GM23248 (cell line): ENCODE measurements around the gene CAMK2D.

Experiments used
- EZH2 ChIP-seq: fragments of 200-600 bp; sonication (generic); IDR thresholded peaks from 2 replicates; pipeline ENCODE4 v1.6.1; 2018; ENCODE audit warnings: antibody characterized with exemption, mild to moderate bottlenecking; ENCODE audit not compliant: insufficient read depth, poor library complexity, severe bottlenecking
- EZH2phosphoT487 ChIP-seq: fragments of 200-600 bp; sonication (generic); IDR thresholded peaks from 2 replicates; pipeline ENCODE4 v1.6.1; 2018; ENCODE audit warnings: antibody characterized with exemption, moderate library complexity, mild to moderate bottlenecking, low read depth; ENCODE audit not compliant: insufficient read depth

DNA sequence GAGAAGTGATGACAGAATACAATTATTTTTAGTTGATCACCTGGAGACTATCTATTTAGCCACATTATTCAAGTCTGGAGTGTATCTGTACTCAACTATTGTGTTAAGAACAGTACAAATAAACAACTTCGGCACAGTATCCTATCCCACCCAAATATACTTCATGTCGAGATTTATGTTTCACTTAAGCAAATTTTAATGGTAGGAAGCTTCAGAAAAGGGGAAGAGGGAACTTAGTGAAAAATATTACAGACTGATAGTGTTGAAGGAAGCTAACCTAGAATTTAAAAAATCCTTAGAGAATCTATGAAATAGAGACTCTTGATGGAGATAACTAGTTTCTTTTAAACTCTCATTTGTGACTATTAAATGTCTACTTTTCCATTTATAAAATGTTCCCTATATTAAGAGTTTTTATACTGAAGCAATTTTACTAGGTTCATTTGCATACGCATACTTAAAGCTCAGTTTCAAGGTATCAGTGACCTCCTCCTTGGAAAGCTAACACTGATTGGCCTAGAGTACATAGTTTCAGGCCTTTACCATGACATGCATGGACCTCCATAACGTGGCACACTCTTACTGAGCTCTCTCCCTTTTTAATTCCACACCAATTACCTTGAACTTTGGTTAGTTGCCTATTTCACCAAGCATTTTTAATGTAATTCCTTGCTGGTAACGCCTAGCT lies 197.7 kb downstream of the CAMK2D start:
- TF ChIP-seq EZH2 (no peak), EZH2phosphoT487 (no peak)
